ENCODE results near the gene GRAMD1B. TPM values are rescaled to one million over a fixed set of nuclear protein-coding genes. Genes with fewer than 3 reads are reported as not detected.

GRAMD1B gene
- total RNA-seq, 1 donor from 2014 or later, result 8.5 TPM

- no peak overlapping the region for H3K4me3 Mint-ChIP-seq
- no peaks in the 10 kb centered on the region for H3K9me3 Mint-ChIP-seq
- no peak for DNase-seq (ENCODE audit: low read depth, low spot score)
- no peaks in the 10 kb centered on the region for H3K4me1 Mint-ChIP-seq
- no peak overlapping the region for H3K27ac Mint-ChIP-seq (ENCODE audit: unreplicated experiment)
- H3K27me3 Mint-ChIP-seq (ENCODE audit: low read depth), result peaks cover 18% of the 10 kb centered on the region
- H3K36me3 Mint-ChIP-seq (ENCODE audit: low read depth), result no peaks in the 10 kb centered on the region
- TF ChIP-seq, protein P1, sequence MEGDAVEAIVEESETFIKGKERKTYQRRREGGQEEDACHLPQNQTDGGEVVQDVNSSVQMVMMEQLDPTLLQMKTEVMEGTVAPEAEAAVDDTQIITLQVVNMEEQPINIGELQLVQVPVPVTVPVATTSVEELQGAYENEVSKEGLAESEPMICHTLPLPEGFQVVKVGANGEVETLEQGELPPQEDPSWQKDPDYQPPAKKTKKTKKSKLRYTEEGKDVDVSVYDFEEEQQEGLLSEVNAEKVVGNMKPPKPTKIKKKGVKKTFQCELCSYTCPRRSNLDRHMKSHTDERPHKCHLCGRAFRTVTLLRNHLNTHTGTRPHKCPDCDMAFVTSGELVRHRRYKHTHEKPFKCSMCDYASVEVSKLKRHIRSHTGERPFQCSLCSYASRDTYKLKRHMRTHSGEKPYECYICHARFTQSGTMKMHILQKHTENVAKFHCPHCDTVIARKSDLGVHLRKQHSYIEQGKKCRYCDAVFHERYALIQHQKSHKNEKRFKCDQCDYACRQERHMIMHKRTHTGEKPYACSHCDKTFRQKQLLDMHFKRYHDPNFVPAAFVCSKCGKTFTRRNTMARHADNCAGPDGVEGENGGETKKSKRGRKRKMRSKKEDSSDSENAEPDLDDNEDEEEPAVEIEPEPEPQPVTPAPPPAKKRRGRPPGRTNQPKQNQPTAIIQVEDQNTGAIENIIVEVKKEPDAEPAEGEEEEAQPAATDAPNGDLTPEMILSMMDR (conservative IDR thresholded peaks at IDR 0.05), result no peak
Measured at GRCh38 chr11:123413636-123414035, 16.4 kb upstream of the GRAMD1B start.

DNA sequence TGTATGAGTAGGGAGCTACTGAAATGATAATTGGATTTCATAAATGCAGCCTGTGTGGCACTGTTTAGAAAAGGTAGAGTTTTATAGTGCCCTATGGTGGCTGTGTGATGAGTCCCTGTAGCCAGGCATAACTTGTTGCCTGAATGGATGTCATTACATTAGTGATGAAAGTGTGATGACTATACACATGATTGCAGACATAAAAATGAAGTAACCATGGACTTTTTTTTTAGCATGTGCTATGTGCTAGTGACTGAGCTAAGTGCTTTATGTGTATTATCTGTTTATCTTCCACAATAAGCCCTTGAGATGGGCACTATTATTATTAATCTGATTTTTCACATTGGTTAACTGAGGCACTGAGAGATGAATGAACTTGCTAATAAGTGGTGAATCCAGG lies 13.5 kb upstream of the GRAMD1B start:
- Mint-ChIP-seq H3K9me3 (no peaks in the 10 kb centered on the region), H3K27ac (ENCODE audit: unreplicated experiment) (no peak overlapping the region), H3K27me3 (ENCODE audit: low read depth) (peaks cover 6% of the 10 kb centered on the region), H3K36me3 (ENCODE audit: low read depth) (no peaks in the 10 kb centered on the region), H3K4me3 (no peak overlapping the region), H3K4me1 (no peaks in the 10 kb centered on the region)
- no peak for DNase-seq (ENCODE audit: low read depth, low spot score)
- TF ChIP-seq, protein P1 (conservative IDR thresholded peaks at IDR 0.05), result no peak

DNA sequence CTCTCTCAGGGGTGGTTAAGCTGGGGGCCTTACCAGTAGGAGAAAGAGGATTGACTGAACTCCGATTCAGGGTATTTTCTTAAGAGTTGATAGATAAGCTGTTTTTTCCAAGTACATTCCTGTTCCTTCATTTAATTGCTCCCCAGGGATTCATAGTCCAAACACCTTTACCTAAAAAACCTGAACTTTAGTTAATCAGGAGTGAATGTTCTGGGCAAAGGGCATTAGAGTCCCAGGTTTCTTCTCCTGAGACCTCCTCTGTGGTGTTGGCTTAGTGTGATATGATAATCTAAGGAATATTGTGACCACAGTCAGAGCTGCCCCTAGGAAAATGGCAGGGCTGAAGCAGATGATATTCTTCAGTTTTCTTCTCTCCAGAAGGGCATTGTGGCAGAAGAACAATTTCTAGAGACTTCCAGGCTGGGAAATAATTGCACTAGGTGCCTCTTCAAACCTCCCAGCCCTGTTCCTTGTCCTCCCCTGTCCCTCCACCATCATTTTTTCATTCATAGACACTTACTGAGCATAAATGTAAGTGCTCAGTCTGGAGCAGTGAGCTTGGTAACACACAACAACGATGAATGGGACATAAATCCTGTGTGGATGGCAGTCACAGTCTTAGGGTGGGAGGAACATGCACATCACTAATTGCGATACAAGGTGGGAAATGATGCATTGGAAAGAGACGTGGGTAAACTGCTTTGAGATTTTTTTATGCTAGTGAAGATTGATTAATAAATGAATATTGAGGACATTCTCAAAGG lies 11.5 kb upstream of the GRAMD1B start:
- TF ChIP-seq, protein P1 (conservative IDR thresholded peaks at IDR 0.05), result no peak
- Mint-ChIP-seq H3K27ac (ENCODE audit: unreplicated experiment) (no peak overlapping the region), H3K27me3 (ENCODE audit: low read depth) (peaks cover 16% of the 10 kb centered on the region), H3K36me3 (ENCODE audit: low read depth) (no peaks in the 10 kb centered on the region), H3K9me3 (no peaks in the 10 kb centered on the region), H3K4me1 (no peaks in the 10 kb centered on the region), H3K4me3 (no peak overlapping the region)
- DNase-seq (ENCODE audit: low read depth, low spot score), result no peak

DNA sequence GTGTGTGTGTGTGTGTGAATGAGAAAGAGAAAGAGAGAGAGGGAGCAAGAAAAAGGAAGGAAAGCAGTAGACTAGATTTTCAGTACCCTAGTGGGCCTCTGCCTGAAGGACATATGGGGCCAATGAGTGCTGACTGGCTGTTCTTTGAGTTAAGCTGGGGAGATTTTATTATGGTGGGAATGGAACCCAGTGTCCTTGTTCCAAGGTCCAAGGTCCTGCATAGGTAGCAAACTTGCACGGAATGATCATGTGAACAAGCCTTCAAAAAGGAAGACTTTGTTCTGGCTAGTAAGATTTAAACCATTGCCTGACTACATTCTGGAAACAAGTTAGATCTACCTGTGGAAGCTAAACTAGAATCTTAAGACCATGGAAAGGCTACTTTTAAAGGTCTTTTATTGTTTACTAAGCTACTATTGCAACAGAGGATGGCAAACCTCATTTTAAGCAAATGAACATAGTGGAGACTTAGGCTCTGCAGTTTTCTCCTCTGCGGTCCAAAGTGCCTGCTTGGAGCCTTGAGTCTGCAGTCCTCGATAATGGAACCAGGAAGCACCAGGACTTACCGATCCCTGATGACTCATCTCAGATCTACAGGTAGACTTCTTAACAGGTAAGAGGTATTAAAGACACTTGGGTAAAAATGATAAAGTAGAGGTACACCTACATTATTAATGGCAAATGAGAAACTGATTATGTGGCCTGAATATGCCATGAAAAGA lies 10.2 kb upstream of the GRAMD1B start:
- no peaks in the 10 kb centered on the region for H3K36me3 Mint-ChIP-seq (ENCODE audit: low read depth)
- TF ChIP-seq, protein P1 (conservative IDR thresholded peaks at IDR 0.05), result no peak
- DNase-seq (ENCODE audit: low read depth, low spot score), result no peak
- no peak overlapping the region for H3K27ac Mint-ChIP-seq (ENCODE audit: unreplicated experiment)
- peaks cover 24% of the 10 kb centered on the region for H3K27me3 Mint-ChIP-seq (ENCODE audit: low read depth)
- H3K9me3 Mint-ChIP-seq, result no peaks in the 10 kb centered on the region
- H3K4me1 Mint-ChIP-seq, result no peaks in the 10 kb centered on the region
- no peak overlapping the region for H3K4me3 Mint-ChIP-seq

GRCh38 chr11:123421589-123421988 lies 8.5 kb upstream of the GRAMD1B start:
- TF ChIP-seq, protein P1 (conservative IDR thresholded peaks at IDR 0.05), result no peak
- Mint-ChIP-seq H3K36me3 (ENCODE audit: low read depth) (no peaks in the 10 kb centered on the region), H3K4me1 (no peaks in the 10 kb centered on the region), H3K9me3 (no peaks in the 10 kb centered on the region), H3K4me3 (no peak overlapping the region), H3K27ac (ENCODE audit: unreplicated experiment) (no peak overlapping the region), H3K27me3 (ENCODE audit: low read depth) (peaks cover 30% of the 10 kb centered on the region)
- no peak for DNase-seq (ENCODE audit: low read depth, low spot score)
